LNCAP (cell line): ENCODE measurements around the gene ADAM23.

Source experiments
- TF ChIP-seq, protein P1 (sequence below): fragments of 450-650 bp; IDR thresholded peaks from 2 replicates; pipeline ENCODE4 v1.5.1; 2017; ENCODE audit warnings: mild to moderate bottlenecking

ADAM23 gene

GRCh38 chr2:206619011-206619410 is 175.7 kb downstream of the ADAM23 start:
- TF ChIP-seq, protein P1, sequence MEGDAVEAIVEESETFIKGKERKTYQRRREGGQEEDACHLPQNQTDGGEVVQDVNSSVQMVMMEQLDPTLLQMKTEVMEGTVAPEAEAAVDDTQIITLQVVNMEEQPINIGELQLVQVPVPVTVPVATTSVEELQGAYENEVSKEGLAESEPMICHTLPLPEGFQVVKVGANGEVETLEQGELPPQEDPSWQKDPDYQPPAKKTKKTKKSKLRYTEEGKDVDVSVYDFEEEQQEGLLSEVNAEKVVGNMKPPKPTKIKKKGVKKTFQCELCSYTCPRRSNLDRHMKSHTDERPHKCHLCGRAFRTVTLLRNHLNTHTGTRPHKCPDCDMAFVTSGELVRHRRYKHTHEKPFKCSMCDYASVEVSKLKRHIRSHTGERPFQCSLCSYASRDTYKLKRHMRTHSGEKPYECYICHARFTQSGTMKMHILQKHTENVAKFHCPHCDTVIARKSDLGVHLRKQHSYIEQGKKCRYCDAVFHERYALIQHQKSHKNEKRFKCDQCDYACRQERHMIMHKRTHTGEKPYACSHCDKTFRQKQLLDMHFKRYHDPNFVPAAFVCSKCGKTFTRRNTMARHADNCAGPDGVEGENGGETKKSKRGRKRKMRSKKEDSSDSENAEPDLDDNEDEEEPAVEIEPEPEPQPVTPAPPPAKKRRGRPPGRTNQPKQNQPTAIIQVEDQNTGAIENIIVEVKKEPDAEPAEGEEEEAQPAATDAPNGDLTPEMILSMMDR: no peak

DNA sequence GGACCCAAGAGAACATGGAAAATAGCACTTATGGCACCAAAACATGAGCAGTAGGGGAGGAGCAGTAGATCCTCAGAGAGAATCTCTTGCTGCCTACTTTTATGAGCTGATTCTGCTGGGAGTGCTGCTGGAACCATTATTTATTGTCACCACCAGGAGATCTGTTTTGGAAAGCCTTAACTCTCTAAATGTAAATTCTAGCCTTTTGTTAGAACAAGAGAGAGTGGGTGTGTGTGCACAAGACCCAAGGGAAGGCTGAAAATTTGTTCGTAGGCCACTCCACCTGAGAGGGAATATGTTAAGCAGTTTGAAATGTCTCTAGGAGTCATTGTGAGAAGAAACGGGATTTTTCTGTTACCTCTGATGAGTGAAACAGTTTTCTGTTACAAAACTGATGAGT is 182.8 kb downstream of the ADAM23 start:
- TF ChIP-seq, protein P1: no peak

DNA sequence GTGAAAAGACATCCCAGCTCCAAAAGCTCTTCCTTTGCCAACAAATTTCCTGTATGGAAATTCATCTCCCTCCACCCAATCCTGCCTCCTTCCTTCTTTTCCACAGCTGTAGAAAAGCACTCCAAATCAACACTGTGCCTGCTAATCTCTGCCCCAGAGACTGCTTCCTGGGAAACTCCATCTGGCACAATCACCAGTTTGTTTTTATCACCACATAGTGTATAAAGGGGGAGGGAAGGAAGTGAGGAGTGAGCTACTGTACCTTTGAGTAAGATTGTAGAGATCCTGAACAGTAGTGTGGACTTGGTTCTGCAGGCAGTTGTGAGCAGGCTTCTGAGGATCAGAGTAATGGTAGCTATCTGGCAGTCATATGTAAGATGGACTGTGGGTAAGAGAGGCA is 184.3 kb downstream of the ADAM23 start:
- TF ChIP-seq, protein P1: no peak

- TF ChIP-seq, protein P1: no peak
These were observed 188.0 kb downstream of the ADAM23 start for GRCh38 chr2:206631340-206631739.

- TF ChIP-seq, protein P1: no peak
These were observed 191.7 kb downstream of the ADAM23 start for GRCh38 chr2:206635015-206635414.

- TF ChIP-seq, protein P1: no peak
These were observed 196.3 kb downstream of the ADAM23 start for GRCh38 chr2:206639636-206640035.

- TF ChIP-seq, protein P1: no peak
These were observed 197.9 kb downstream of the ADAM23 start for GRCh38 chr2:206641226-206641625.
